Lower leg skin (tissue), 4 donors: ENCODE data around the gene DESI2. TPM values are rescaled to one million over a fixed set of nuclear protein-coding genes. Genes with fewer than 3 reads are reported as not detected.

Experiments
- DNase-seq, 2 donors: peaks; one replicate each; pipeline ENCODE4 v3.0.0-alpha.2; 2019; ENCODE audit warnings: low spot score in 2 of 2
- H3K4me3 ChIP-seq: fragments of 200-600 bp; sonication (generic); 2 replicates; pipeline ENCODE4 v1.5.1; 2017; ENCODE audit warnings: mild to moderate bottlenecking, low read depth; ENCODE audit not compliant: poor library complexity, severe bottlenecking
- POLR2A ChIP-seq, 2 donors: fragments of 450-650 bp; IDR thresholded peaks; one replicate each; pipeline ENCODE4 v1.6.1; 2016 to 2017; ENCODE audit warnings: antibody characterized with exemption in 2 of 2, mild to moderate bottlenecking in 1 of 2, moderate library complexity in 1 of 2
- WGBS, 2 donors: methylation state at CpG; one replicate each; pipeline ENCODE4 v1.1.5; 2018; 5-methylcytosine and 5-hydroxymethylcytosine counted together
- intact Hi-C: fragments of 100-400 bp; cut with DNase I; formaldehyde crosslinking; loops from one replicate; pipeline ENCODE4 v1.15.0; 2023; ENCODE audit warnings: low total_unique reads
- total RNA-seq, 4 donors: library from RNA; depleted of rRNA; stranded (reverse); fragments of >200 nt; gene quantifications; one replicate each; pipeline ENCODE4 v1.1.0, GENCODE V29; 2016
- TF ChIP-seq, protein P1 (sequence below), 3 donors: fragments of 450-650 bp; IDR thresholded peaks; one replicate each; pipeline ENCODE4 v1.5.1; 2016; ENCODE audit warnings: antibody characterized with exemption in 3 of 3, mild to moderate bottlenecking in 3 of 3, moderate library complexity in 2 of 3

DESI2 gene
- total RNA-seq, 4 donors from 2014 or later, result 25.2 to 30.2 (median 29.9) TPM

- DNase-seq, result no peak
- no peak for TF ChIP-seq POLR2A (IDR thresholded peaks at IDR 0.05)
- TF ChIP-seq, protein P1, sequence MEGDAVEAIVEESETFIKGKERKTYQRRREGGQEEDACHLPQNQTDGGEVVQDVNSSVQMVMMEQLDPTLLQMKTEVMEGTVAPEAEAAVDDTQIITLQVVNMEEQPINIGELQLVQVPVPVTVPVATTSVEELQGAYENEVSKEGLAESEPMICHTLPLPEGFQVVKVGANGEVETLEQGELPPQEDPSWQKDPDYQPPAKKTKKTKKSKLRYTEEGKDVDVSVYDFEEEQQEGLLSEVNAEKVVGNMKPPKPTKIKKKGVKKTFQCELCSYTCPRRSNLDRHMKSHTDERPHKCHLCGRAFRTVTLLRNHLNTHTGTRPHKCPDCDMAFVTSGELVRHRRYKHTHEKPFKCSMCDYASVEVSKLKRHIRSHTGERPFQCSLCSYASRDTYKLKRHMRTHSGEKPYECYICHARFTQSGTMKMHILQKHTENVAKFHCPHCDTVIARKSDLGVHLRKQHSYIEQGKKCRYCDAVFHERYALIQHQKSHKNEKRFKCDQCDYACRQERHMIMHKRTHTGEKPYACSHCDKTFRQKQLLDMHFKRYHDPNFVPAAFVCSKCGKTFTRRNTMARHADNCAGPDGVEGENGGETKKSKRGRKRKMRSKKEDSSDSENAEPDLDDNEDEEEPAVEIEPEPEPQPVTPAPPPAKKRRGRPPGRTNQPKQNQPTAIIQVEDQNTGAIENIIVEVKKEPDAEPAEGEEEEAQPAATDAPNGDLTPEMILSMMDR (IDR thresholded peaks at IDR 0.05), result no peak
- intact Hi-C loops, result no loop called here
- WGBS, 2 donors, result 97 to 98% methylated on average over 2 of the region's 2 CpGs
- no peak overlapping the region for H3K4me3 ChIP-seq
Observed at GRCh38 chr1:244695937-244696336, 43.0 kb downstream of the DESI2 start.

DNA sequence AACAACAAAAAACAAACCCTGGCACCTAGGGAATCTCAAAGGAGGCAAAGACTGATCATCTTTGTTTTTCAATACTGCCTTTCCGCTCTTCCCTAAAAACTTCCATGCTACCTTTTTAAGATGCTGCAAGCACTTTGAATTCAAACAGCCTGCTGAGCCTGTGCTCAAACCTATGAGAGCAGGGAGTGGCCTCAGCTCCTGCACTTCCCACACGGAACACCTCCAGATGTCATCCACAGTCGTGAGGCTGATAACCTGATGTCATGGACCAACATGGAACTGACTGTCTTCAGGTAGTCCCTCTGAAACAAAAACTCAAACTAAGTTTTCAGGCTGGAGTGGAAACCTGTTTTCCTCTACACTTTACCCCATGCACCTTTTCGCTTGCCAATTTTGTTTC, 46.8 kb downstream of the DESI2 start:
- no peak overlapping the region for H3K4me3 ChIP-seq
- TF ChIP-seq, protein P1 (IDR thresholded peaks at IDR 0.05), result no peak
- no peak for TF ChIP-seq POLR2A (IDR thresholded peaks at IDR 0.05)
- no peak for DNase-seq
- 95 to 97% methylated on average over 4 of the region's 4 CpGs for WGBS, 2 donors
- intact Hi-C loops, result no loop called here

DNA sequence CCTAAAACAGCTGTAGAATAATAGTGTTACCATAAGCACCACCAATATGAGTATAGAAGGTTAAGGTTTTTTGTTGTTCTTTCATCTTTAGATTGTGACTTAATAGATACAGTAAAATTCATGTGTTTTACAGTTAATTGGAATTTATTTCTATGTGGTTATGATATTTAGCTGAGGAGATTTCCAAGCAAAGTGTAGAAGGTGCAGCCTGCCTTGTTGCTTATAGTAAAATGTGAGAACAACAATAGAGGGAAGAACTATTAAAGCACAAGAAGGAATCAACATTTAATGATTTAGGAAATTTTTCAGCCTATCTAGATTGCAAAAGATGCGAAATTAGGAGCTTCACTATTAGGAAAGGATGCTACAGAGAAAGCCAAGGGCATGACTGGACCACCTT, 47.9 kb downstream of the DESI2 start:
- WGBS, 2 donors, result 97% methylated on average over 1 of the region's 1 CpG
- DNase-seq, result no peak

DNA sequence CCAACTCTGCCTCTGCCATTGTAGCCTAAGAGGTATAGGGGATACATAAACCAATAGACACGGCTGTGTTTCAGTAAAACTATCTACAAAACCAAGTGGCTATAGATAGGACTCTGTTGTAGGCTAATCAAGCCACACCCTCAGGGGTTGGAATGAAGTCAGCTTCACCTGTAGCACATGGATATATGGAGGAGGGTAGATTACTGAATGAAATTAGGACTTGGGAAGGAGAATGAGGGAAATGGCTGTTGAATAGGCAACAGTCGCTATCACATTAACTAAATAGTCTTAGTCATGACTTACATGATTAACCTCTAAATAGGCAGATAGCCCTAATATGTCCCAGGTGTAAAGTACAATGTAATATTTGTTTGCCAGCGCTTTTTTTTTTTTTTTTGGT, 49.7 kb downstream of the DESI2 start:
- no peak overlapping the region for H3K4me3 ChIP-seq
- 95 to 96% methylated on average over 3 of the region's 3 CpGs for WGBS, 2 donors
- intact Hi-C loops, result no loop called here
- TF ChIP-seq, protein P1 (IDR thresholded peaks at IDR 0.05), result no peak
- TF ChIP-seq POLR2A (IDR thresholded peaks at IDR 0.05), result no peak
- DNase-seq, result no peak

More for the DNA sequence above, 47.9 kb downstream of the DESI2 start:
- TF ChIP-seq, protein P1 (IDR thresholded peaks at IDR 0.05), result no peak
- TF ChIP-seq POLR2A (IDR thresholded peaks at IDR 0.05), result no peak
- intact Hi-C loops, result no loop called here
- H3K4me3 ChIP-seq, result no peak overlapping the region

GRCh38 chr1:244704107-244704506, 51.2 kb downstream of the DESI2 start:
- no peak for DNase-seq
- intact Hi-C loops, result no loop called here
- H3K4me3 ChIP-seq, result no peak overlapping the region
- TF ChIP-seq, protein P1 (IDR thresholded peaks at IDR 0.05), result no peak
- TF ChIP-seq POLR2A (IDR thresholded peaks at IDR 0.05), result no peak
- WGBS, 2 donors, result 81 to 96% methylated on average over 3 of the region's 3 CpGs
